ENCODE results near the gene CDK19. TPM values are rescaled to one million over a fixed set of nuclear protein-coding genes. Genes with fewer than 3 reads are reported as not detected.

CDK19 gene
- total and polyA plus RNA-seq, 9 of the 15 experiments (the other 6 are each of a cell fraction or from before 2014, with no cell fraction given): 3.8 to 15.2 (median 7.4) TPM

DNA sequence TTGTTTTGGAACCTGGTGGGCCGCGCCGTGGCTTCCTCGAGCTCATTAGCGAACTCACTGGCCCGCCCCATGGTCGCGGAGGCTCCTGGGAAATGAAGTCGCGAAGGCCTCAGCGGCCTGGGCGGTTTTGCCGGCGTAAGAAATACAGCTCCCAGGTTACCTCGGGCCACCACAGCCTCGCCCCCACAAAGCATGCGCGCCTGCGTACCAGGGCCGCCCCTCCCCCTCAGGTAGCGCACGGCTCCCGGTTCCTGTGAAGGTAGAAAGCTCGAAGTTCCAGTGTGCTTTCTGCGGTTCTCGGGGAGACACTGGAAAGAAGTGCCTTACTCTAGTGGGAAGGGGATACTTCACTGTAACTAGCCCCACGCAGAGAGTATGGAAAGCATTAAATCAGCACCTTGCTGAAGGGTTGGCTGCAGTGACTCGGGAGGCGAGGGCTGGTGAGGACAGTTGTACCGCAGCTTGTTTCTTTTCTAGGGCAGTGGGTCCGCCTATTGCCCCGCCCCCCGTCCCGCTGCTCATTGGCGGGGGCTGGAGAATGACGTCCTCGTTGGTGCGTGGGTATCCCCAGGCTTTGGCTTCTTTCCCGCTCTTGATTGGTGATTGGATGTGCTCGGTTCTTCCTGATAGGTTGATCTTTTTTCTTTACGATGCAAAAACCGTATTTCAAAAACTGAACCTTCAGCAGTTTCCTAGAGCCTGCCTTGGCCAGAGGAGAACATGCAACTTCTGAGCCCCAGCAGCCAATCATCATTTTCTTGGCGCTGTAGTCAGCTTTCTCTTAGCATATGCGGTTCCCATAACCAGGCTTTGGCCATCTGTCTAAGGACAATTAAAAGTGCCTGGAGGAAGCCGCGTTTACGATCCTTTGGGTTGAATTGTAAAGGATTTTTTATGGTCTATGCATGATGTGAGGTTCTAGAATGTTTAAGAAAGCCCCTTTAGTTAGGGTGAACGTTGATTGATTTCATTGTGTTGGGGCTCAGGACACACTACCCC, at the start of gene CDK19 (continued):
- TF ChIP-seq NUFIP1 (IDR thresholded peaks at IDR 0.05; ENCODE audit: partially characterized antibody) (peak; percentile 11), C11orf30 (IDR thresholded peaks at IDR 0.05; ENCODE audit: low read depth) (peak; percentile 98), IRF2 (CRISPR knock-in tag; IDR thresholded peaks at IDR 0.05) (no peak), TFAM (CRISPR knock-in tag; conservative IDR thresholded peaks at IDR 0.05) (no peak), HOXB6 (CRISPR knock-in tag; IDR thresholded peaks at IDR 0.05; ENCODE audit: borderline replicate concordance) (no peak; the same call in 1 of the 2 replicates), POLR2H (tag; IDR thresholded peaks at IDR 0.05; ENCODE audit: low read depth) (peak; percentile 95), KDM4B (IDR thresholded peaks at IDR 0.05; ENCODE audit: borderline replicate concordance in 2 of 2, low read depth in 1 of 2) (no peak), KHSRP (IDR thresholded peaks at IDR 0.05) (no peak), ZNF780A (CRISPR knock-in tag; IDR thresholded peaks at IDR 0.05) (no peak), HDAC1 (IDR thresholded peaks at IDR 0.05) (peak in 1 of 2 experiments; percentile 79; a peak in 2 of 4 replicates), ZNF316 (IDR thresholded peaks at IDR 0.05) (peak; percentile 99)
- TF ChIP-seq, protein P1, sequence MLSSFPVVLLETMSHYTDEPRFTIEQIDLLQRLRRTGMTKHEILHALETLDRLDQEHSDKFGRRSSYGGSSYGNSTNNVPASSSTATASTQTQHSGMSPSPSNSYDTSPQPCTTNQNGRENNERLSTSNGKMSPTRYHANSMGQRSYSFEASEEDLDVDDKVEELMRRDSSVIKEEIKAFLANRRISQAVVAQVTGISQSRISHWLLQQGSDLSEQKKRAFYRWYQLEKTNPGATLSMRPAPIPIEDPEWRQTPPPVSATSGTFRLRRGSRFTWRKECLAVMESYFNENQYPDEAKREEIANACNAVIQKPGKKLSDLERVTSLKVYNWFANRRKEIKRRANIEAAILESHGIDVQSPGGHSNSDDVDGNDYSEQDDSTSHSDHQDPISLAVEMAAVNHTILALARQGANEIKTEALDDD (IDR thresholded peaks at IDR 0.05): no peak
- TF ChIP-seq, protein P2, sequence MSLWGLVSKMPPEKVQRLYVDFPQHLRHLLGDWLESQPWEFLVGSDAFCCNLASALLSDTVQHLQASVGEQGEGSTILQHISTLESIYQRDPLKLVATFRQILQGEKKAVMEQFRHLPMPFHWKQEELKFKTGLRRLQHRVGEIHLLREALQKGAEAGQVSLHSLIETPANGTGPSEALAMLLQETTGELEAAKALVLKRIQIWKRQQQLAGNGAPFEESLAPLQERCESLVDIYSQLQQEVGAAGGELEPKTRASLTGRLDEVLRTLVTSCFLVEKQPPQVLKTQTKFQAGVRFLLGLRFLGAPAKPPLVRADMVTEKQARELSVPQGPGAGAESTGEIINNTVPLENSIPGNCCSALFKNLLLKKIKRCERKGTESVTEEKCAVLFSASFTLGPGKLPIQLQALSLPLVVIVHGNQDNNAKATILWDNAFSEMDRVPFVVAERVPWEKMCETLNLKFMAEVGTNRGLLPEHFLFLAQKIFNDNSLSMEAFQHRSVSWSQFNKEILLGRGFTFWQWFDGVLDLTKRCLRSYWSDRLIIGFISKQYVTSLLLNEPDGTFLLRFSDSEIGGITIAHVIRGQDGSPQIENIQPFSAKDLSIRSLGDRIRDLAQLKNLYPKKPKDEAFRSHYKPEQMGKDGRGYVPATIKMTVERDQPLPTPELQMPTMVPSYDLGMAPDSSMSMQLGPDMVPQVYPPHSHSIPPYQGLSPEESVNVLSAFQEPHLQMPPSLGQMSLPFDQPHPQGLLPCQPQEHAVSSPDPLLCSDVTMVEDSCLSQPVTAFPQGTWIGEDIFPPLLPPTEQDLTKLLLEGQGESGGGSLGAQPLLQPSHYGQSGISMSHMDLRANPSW (CRISPR knock-in tag; IDR thresholded peaks at IDR 0.05): 0 out of 2 replicates have a peak, but pooled peaks have one; percentile 31
- TF ChIP-seq, protein P3, sequence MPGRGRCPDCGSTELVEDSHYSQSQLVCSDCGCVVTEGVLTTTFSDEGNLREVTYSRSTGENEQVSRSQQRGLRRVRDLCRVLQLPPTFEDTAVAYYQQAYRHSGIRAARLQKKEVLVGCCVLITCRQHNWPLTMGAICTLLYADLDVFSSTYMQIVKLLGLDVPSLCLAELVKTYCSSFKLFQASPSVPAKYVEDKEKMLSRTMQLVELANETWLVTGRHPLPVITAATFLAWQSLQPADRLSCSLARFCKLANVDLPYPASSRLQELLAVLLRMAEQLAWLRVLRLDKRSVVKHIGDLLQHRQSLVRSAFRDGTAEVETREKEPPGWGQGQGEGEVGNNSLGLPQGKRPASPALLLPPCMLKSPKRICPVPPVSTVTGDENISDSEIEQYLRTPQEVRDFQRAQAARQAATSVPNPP (IDR thresholded peaks at IDR 0.05; ENCODE audit: borderline replicate concordance, insufficient read depth, insufficient read length): no peak
- TF ChIP-seq, protein P4, sequence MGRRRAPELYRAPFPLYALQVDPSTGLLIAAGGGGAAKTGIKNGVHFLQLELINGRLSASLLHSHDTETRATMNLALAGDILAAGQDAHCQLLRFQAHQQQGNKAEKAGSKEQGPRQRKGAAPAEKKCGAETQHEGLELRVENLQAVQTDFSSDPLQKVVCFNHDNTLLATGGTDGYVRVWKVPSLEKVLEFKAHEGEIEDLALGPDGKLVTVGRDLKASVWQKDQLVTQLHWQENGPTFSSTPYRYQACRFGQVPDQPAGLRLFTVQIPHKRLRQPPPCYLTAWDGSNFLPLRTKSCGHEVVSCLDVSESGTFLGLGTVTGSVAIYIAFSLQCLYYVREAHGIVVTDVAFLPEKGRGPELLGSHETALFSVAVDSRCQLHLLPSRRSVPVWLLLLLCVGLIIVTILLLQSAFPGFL (CRISPR knock-in tag; IDR thresholded peaks at IDR 0.05): no peak
- TF ChIP-seq, protein P5, sequence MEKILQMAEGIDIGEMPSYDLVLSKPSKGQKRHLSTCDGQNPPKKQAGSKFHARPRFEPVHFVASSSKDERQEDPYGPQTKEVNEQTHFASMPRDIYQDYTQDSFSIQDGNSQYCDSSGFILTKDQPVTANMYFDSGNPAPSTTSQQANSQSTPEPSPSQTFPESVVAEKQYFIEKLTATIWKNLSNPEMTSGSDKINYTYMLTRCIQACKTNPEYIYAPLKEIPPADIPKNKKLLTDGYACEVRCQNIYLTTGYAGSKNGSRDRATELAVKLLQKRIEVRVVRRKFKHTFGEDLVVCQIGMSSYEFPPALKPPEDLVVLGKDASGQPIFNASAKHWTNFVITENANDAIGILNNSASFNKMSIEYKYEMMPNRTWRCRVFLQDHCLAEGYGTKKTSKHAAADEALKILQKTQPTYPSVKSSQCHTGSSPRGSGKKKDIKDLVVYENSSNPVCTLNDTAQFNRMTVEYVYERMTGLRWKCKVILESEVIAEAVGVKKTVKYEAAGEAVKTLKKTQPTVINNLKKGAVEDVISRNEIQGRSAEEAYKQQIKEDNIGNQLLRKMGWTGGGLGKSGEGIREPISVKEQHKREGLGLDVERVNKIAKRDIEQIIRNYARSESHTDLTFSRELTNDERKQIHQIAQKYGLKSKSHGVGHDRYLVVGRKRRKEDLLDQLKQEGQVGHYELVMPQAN (IDR thresholded peaks at IDR 0.05; ENCODE audit: borderline replicate concordance): peak; percentile 85
- TF ChIP-seq, protein P6, sequence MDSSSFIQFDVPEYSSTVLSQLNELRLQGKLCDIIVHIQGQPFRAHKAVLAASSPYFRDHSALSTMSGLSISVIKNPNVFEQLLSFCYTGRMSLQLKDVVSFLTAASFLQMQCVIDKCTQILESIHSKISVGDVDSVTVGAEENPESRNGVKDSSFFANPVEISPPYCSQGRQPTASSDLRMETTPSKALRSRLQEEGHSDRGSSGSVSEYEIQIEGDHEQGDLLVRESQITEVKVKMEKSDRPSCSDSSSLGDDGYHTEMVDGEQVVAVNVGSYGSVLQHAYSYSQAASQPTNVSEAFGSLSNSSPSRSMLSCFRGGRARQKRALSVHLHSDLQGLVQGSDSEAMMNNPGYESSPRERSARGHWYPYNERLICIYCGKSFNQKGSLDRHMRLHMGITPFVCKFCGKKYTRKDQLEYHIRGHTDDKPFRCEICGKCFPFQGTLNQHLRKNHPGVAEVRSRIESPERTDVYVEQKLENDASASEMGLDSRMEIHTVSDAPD (CRISPR knock-in tag; IDR thresholded peaks at IDR 0.05): no peak

Data from K562 (cell line).